Activated naive CD4-positive, alpha-beta T cell treated with anti-CD3 and anti-CD28 coated beads for 36 hours (primary cell): ENCODE measurements around the gene CD200. TPM values are rescaled to one million over a fixed set of nuclear protein-coding genes. Genes with fewer than 3 reads are reported as not detected.

Experiments used
- CTCF ChIA-PET: fragments of 350-600 bp; sonication (Branson Sonifier 250); formaldehyde crosslinking; loops from one replicate; lab custom pipeline; 2021; ENCODE audit warnings: antibody characterized with exemption; lab: Charles Lee
- DNase-seq: peaks from one replicate; pipeline ENCODE4 v3.0.0-alpha.2; 2020
- H3K27ac Mint-ChIP-seq: one replicate; pipeline ENCODE4 v1.8.0; 2021; ENCODE audit warnings: mild to moderate bottlenecking, mixed read lengths
- H3K27me3 Mint-ChIP-seq: one replicate; pipeline ENCODE4 v1.8.0; 2021; ENCODE audit warnings: low read depth, mixed read lengths
- H3K36me3 Mint-ChIP-seq: one replicate; pipeline ENCODE4 v1.8.0; 2021; ENCODE audit warnings: low read depth, mixed read lengths
- H3K4me1 Mint-ChIP-seq: one replicate; pipeline ENCODE4 v1.8.0; 2021; ENCODE audit warnings: low read depth, mixed read lengths
- H3K4me3 Mint-ChIP-seq: one replicate; pipeline ENCODE4 v1.8.0; 2021; ENCODE audit warnings: mild to moderate bottlenecking, moderate library complexity, mixed read lengths
- H3K9me3 Mint-ChIP-seq: one replicate; pipeline ENCODE4 v1.8.0; 2021; ENCODE audit warnings: mixed read lengths
- intact Hi-C: fragments of 100-400 bp; cut with micrococcal nuclease; formaldehyde crosslinking; loops from one replicate; pipeline ENCODE4 v1.15.1; 2023
- total RNA-seq, 2 experiments: library from RNA; stranded (reverse); gene quantifications; one replicate each; pipeline ENCODE4 v1.2.3, GENCODE V29; 2021

CD200 gene
- total RNA-seq, 2 experiments from 2014 or later = 50.0 to 53.6 TPM

DNA sequence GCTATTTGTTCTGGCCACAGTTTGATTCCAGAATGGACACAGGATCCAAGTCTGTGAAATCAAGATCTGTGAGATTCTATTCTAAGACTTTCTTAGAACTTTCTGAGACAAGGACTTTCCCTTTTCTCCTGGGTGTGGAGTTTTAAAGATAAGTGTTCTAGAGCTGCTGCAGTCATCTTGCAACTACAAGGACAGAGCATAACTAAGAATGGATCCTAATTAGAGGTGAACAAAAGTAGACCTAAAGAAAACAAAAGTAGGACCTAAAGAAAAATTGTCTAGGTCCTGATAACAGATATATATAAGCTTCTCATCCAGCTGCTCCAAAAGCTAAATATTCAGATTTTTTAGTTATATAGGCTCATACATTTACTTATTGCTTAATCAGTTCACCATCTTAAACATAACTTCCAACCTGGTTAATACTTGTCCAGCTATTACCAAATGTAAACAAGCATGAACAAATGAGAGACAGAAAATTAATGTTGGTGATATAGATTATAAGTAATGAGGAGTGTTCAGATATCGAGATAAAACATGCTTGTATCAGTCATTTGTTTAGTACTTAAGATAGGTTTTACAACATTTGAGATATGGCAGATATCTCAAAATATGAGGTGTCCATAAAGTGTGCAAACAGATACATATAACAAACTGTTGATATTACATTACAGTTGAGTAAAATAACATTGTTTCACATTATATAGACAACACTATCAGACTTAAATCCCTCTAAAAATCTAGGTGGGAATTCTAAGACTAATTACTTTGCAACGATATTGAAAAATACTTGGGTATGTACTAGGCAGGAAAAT, 75.1 kb downstream of the CD200 start:
- H3K27ac Mint-ChIP-seq = no peak overlapping the region
- H3K27me3 Mint-ChIP-seq = no peaks in the 10 kb centered on the region
- no peaks in the 10 kb centered on the region for H3K9me3 Mint-ChIP-seq
- H3K4me3 Mint-ChIP-seq = no peak overlapping the region
- intact Hi-C loops = loop anchor here (2.0 kb wide), 1 partner anchor 49 kb away; no protein-coding TSS in a partner anchor
- H3K4me1 Mint-ChIP-seq = peaks cover 29% of the 10 kb centered on the region
- CTCF ChIA-PET = interaction anchor here (2.9 kb wide), 1 partner anchor 29 kb away, joined by 13 read pairs; no protein-coding TSS in a partner anchor
- H3K36me3 Mint-ChIP-seq = no peaks in the 10 kb centered on the region
- no peak for DNase-seq

DNA sequence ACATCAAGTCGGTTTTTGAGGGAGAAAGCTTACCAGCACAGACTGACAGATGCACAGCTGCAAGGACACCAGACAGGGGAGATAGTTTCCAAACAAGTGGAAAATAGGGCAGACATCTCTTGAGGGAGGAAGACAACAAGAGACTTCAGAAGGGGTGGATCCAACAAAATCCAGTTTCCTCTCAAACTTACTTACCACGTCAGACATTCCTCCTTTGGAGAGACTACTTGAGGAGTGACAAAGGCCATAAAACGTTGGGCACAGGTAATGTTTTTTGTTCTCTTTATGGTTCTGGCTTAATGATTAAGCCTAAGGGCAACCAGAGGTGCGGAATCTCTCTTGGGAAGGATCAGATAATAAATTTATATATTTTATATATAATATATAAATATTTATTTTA, 76.1 kb downstream of the CD200 start:
- Mint-ChIP-seq H3K4me3 (no peak overlapping the region), H3K36me3 (no peaks in the 10 kb centered on the region), H3K4me1 (peaks cover 30% of the 10 kb centered on the region), H3K27me3 (no peaks in the 10 kb centered on the region), H3K27ac (no peak overlapping the region), H3K9me3 (no peaks in the 10 kb centered on the region)
- DNase-seq = no peak
- intact Hi-C loops = no loop called here
- CTCF ChIA-PET = no interaction called here

DNA sequence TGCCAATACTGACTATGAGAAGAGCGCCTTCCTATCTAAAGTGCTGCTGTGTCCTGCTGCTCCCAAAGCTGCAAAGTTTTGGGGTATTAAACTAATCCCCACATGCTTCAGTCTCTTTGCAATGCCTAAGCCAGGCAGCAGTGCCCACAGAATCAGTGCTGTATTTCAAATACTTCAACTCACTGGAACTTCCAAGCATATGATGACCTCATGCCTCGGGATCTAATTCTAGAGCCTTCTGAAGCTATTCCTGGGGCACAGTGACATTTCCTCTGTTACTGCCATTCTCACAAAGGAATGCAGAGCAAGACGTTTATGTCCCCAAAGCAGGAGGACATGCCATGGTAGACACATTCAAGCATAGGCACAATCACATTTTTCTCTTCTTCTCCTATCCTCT, 78.5 kb downstream of the CD200 start:
- peaks cover 2% of the 10 kb centered on the region for H3K9me3 Mint-ChIP-seq
- no peak overlapping the region for H3K4me3 Mint-ChIP-seq
- intact Hi-C loops = no loop called here
- DNase-seq = no peak
- H3K4me1 Mint-ChIP-seq = peaks cover 19% of the 10 kb centered on the region
- H3K36me3 Mint-ChIP-seq = no peaks in the 10 kb centered on the region
- no peaks in the 10 kb centered on the region for H3K27me3 Mint-ChIP-seq
- H3K27ac Mint-ChIP-seq = no peak overlapping the region
- CTCF ChIA-PET = interaction anchor here (0.7 kb wide), 1 partner anchor 147 kb away, joined by 3 read pairs; no protein-coding TSS in a partner anchor

Other genes starting within 250 kb of the CD200 start
- gene C3orf52, start 246.8 kb upstream of the CD200 start, total RNA-seq = 1 to 10 TPM; 3.1 to 3.8 TPM
- gene GCSAM, start 199.9 kb upstream of the CD200 start, total RNA-seq = 10 to 100 TPM; 14.5 to 14.6 TPM
- gene SLC9C1, start 38.9 kb upstream of the CD200 start, total RNA-seq = not detected
- gene BTLA, start 166.3 kb downstream of the CD200 start, total RNA-seq = 10 to 100 TPM; 70.6 to 73.4 TPM
- 10 to 100 TPM; 49.2 to 50.4 TPM for gene ATG3, start 228.8 kb downstream of the CD200 start, total RNA-seq
- gene SLC35A5, start 228.9 kb downstream of the CD200 start, total RNA-seq = 10 to 100 TPM; 15.7 to 16.0 TPM